Posterior cingulate gyrus (tissue), 11 donors: ENCODE results near the gene NEK10.

ENCODE experiments used
- DNase-seq, 10 donors: peaks; one replicate each; pipeline versions ENCODE4 v3.0.0 to v3.0.0-alpha.2; 2020 to 2021; ENCODE audit warnings: mixed read lengths in 3 of 10
- intact Hi-C: fragments of 100-400 bp; cut with DNase I; formaldehyde crosslinking; loops from one replicate; pipeline ENCODE4 v1.15.1; 2023

The NEK10 gene

DNA sequence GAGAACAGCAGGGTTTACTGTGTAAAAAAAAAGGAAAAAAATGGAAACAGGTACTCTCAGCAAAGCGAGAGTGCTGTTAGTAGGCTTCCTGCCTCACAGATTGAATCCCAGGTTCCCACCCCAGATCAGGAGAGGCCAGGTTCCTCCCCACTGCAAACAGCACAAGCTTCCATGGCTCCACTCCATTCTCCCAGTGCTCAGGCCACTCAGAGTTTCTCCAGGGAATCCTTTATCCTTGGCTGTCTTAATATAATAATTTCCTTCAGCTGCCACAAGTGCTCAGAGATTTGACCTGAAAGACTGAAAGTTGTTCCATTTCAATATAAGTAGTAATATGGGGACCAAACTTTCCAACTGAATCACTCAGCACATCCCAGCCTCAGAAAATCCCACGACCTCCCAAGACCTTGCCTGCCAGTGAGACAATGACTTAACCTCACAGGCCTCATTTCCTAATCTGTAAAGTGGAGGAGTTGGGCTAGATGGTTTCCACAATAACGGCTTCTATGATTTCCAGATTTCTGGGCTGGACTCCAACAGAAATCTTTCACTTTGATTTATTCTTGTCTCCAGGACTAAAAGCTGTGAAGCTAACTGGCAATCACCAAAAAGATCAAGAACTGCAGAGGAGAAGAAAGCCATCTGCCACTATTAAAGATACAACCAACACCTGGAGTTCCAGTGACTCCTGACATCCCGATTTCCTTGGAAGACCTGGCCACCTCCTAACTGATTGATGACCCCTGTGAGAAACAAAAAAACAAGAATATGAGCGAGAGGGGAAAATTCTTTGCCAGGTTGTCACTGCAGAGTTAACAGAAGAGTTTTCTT is 289.5 kb downstream of the NEK10 start:
- intact Hi-C loops: no loop called here
- no peak for DNase-seq

DNA sequence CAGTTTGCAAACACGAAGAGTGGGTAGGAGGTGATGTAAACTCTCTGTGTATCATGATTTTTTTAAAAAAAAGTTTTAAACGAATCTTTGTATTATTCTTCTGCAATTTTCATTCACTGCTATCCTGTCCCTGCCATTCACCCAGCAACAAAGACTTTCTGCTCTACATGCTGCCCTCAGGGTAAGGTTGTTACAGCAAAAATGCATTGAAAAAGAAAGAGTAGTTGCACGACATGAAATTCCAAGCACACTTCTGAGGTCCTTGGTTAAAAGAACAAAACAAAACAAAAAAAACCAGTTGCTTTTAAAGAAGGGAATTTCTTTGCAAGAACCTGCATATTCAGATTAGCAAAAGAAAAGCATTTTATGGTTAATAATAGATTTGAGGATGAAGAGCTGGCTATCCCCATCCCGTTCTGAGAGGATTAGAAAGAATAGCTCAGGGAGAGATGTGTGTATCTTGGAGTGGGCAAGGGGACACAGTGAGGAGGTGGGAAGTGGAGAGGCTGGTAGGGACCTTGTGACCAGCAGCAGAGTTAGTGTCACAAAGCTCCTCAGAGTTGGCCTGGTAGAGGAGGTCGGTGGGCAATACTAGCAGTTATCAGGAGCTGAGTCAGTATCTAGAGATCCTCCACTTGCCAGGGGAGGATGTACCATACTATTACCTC is 290.8 kb downstream of the NEK10 start:
- DNase-seq: no peak
- intact Hi-C loops: no loop called here

GRCh38 chr3:27076815-27077630 is 292.2 kb downstream of the NEK10 start:
- no peak for DNase-seq

DNA sequence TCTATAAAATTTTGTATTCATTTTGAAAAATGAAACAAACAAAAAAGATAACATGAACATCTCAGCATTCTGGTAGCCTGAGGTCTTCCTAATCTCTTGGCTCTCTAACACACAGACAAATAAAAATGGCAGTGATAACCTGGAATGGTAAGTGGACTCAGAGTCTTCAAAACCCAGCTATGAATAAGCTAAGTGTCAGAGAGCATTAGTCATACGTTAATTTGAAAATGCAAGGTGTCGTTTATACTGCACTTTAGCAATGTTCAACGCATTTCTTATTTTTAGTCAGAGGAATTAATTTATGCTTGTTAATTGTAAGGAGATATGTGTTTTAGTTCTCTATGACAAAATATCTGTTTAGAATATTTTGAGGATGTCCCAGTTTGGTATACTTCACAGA is 294.3 kb downstream of the NEK10 start:
- DNase-seq: no peak
- intact Hi-C loops: no loop called here

More at GRCh38 chr3:27076815-27077630, 292.2 kb downstream of the NEK10 start:
- intact Hi-C loops: no loop called here

GRCh38 chr3:27073912-27074311 is 295.3 kb downstream of the NEK10 start:
- DNase-seq: no peak
- intact Hi-C loops: no loop called here

DNA sequence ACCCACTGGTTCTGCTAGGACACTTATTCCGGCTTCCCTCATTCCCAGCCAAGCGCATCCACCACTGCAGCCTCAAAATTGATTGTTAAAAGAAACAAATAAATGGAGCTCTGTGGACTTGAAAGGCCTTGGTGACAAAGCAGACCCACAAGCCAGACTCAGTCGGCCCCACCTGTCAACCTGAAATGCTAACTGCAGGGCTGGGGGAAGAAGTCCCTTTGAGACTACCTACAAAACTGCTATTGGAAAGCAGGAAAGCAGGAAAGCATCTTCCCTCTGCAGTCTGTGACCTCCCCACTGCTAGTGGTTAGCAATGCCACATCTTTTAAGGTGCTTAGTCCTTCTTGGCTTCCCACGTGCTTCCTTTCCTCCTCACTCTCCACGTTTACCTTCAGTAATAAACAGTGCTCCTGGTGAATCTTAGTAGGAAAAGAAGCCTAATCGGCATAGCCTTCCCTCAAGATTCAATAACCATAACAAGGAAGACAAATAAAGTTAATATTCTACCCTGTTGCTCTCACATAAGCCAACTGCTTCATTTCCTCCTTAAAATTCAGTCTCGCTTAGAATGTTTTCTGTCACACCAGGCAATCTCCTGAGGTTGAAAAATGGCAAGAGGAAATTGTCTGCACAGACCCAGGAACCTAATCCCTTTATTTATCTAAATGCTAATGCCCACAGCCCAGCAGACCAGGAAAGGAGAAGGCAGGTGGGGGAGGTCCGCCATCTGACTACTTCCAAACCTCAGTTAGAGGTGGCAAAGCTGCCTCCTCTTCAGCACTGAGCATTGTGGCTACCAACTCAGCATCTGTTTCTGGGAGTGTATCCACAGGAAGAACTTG is 296.2 kb downstream of the NEK10 start:
- intact Hi-C loops: no loop called here
- no peak for DNase-seq

DNA sequence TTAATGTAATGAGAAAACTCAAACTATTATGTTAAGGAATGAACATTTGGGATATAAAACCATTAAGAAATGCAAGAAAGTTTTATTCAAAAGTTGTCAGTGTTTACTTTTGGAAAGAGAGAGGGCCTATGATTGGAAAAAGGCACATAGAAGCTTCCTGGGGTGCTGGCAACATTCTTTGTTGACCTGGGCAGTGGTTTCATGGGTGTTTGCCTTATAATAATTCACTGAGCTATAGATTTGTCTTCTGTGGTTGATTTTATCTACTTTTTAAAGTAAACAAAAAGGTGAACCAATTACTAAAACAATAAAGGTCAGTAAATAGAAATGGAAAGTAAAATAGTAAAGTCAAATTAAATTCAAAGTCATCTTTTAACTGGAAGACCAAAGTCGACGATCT is 308.8 kb downstream of the NEK10 start:
- DNase-seq: no peak
- intact Hi-C loops: no loop called here
